Activated CD4-positive, alpha-beta memory T cell treated with anti-CD3 and anti-CD28 coated beads for 36 hours (primary cell): Measurements from ENCODE around the gene OCIAD1. TPM values are rescaled to one million over a fixed set of nuclear protein-coding genes. Genes with fewer than 3 reads are reported as not detected.
"Not testable (repeated sequence)": the region's sequence is repeated elsewhere in the genome, so short reads cannot be mapped to it uniquely, and the experiment has no call there.

Source experiments
- CTCF ChIA-PET: fragments of 350-600 bp; sonication (Branson Sonifier 250); formaldehyde crosslinking; loops from one replicate; lab custom pipeline; 2021; ENCODE audit warnings: antibody characterized with exemption, inconsistent platforms; lab: Charles Lee
- POLR2A ChIA-PET: fragments of 350-600 bp; sonication (Branson Sonifier 250); formaldehyde crosslinking; loops from one replicate; lab custom pipeline; 2021; ENCODE audit warnings: antibody characterized with exemption; lab: Charles Lee
- DNase-seq: peaks from one replicate; pipeline ENCODE4 v3.0.0-alpha.2; 2020
- H3K27ac Mint-ChIP-seq: one replicate; pipeline ENCODE4 v1.8.0; 2021; ENCODE audit warnings: mixed read lengths
- H3K27me3 Mint-ChIP-seq: one replicate; pipeline ENCODE4 v1.8.0; 2021; ENCODE audit warnings: mixed read lengths
- H3K36me3 Mint-ChIP-seq: one replicate; pipeline ENCODE4 v1.8.0; 2021; ENCODE audit warnings: mixed read lengths
- H3K4me1 Mint-ChIP-seq: one replicate; pipeline ENCODE4 v1.8.0; 2021; ENCODE audit warnings: low read depth, mixed read lengths
- H3K4me3 Mint-ChIP-seq: one replicate; pipeline ENCODE4 v1.8.0; 2021; ENCODE audit warnings: mild to moderate bottlenecking, mixed read lengths
- H3K9me3 Mint-ChIP-seq: one replicate; pipeline ENCODE4 v1.8.0; 2021; ENCODE audit warnings: mixed read lengths
- intact Hi-C: fragments of 100-400 bp; cut with micrococcal nuclease; formaldehyde crosslinking; loops from one replicate; pipeline ENCODE4 v1.15.1; 2023
- total RNA-seq, 2 experiments: library from RNA; stranded (reverse); gene quantifications; one replicate each; pipeline ENCODE4 v1.2.3, GENCODE V29; 2021

Gene OCIAD1
- total RNA-seq, 2 experiments from 2014 or later: 100 to 107 TPM

DNA sequence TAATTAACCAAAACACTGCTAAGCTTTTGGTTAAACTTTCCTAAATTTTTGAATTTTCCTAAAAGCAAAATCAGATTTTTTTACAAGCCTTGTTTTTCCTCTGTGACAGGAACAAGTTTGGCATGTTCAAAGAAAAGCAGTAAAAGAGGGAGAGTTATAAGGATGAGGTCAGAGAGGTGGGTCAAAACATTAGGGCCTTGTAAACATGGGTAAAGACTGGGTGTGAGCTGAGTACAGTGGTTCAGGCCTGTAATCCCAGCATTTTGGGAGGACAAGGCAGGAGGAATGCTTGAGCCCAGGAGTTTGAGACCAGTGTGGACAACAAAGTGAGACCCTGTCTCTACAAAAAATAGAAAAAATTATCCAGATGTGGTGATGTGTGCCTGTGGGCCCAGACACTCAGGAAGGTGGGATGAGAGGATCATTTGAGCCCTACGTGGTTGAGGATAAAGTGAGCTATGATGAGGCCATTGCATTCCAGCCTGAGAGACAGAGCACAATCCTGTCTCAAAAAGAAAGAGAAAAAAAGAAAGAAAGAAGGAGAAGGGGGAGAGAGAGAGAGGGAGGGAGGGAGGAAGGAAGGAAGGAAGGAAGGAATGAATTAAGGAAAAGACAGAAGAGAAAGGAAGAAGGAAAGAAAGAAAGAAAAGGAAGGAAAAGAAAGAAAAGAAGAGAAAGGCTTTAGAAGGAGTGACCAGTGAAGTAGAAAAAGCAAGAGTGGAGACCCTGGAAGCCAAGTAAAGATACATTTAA, 33.8 kb upstream of the OCIAD1 start:
- no peak overlapping the region for H3K27ac Mint-ChIP-seq
- CTCF ChIA-PET: no interaction called here
- intact Hi-C loops: no loop called here

GRCh38 chr4:48798117-48798516, 32.8 kb upstream of the OCIAD1 start:
- Mint-ChIP-seq H3K4me1 (peaks cover 6% of the 10 kb centered on the region), H3K27ac (no peak overlapping the region), H3K27me3 (peaks cover 2% of the 10 kb centered on the region), H3K9me3 (no peaks in the 10 kb centered on the region), H3K4me3 (no peak overlapping the region), H3K36me3 (no peaks in the 10 kb centered on the region)
- no peak for DNase-seq
- POLR2A ChIA-PET: no interaction called here
- CTCF ChIA-PET: no interaction called here
- intact Hi-C loops: no loop called here

More for the DNA sequence above, 33.8 kb upstream of the OCIAD1 start:
- Mint-ChIP-seq H3K9me3 (no peaks in the 10 kb centered on the region), H3K27me3 (peaks cover 2% of the 10 kb centered on the region), H3K4me3 (no peak overlapping the region), H3K4me1 (peaks cover 12% of the 10 kb centered on the region), H3K36me3 (no peaks in the 10 kb centered on the region)
- POLR2A ChIA-PET: no interaction called here
- no peak for DNase-seq

DNA sequence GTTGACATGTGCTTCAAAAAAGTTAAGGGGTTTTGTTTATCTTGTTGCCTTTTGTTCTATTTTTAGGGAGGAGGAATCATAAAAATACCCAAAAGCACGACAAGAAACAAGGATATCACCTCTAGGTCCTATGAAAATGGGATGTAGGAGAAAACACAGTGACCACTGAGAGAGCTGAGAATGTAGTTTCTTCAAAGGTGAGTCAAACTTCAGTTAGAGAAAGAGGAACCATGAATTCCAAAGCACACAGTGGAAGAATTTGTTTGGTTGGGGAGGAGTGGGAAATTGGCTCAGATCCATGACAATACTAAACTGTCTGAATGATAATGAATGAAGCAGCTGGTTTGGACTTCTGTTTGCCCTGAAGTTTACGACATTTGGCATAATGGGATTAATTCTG, 31.7 kb upstream of the OCIAD1 start:
- no peak for DNase-seq
- Mint-ChIP-seq H3K27me3 (peaks cover 2% of the 10 kb centered on the region), H3K27ac (no peak overlapping the region), H3K4me1 (peaks cover 4% of the 10 kb centered on the region), H3K4me3 (no peak overlapping the region), H3K9me3 (no peaks in the 10 kb centered on the region), H3K36me3 (no peaks in the 10 kb centered on the region)
- ChIA-PET CTCF (interaction anchor here (0.8 kb wide), 1 partner anchor 132 kb away, joined by 3 read pairs; no protein-coding TSS in a partner anchor), POLR2A (no interaction called here)
- intact Hi-C loops: no loop called here

- H3K27me3 Mint-ChIP-seq, H3K4me1 Mint-ChIP-seq, H3K4me3 Mint-ChIP-seq, H3K9me3 Mint-ChIP-seq, H3K27ac Mint-ChIP-seq, H3K36me3 Mint-ChIP-seq, DNase-seq, intact Hi-C loops, POLR2A ChIA-PET, CTCF ChIA-PET: not testable (repeated sequence)
Measured at GRCh38 chr4:48800155-48800554, 30.7 kb upstream of the OCIAD1 start.

DNA sequence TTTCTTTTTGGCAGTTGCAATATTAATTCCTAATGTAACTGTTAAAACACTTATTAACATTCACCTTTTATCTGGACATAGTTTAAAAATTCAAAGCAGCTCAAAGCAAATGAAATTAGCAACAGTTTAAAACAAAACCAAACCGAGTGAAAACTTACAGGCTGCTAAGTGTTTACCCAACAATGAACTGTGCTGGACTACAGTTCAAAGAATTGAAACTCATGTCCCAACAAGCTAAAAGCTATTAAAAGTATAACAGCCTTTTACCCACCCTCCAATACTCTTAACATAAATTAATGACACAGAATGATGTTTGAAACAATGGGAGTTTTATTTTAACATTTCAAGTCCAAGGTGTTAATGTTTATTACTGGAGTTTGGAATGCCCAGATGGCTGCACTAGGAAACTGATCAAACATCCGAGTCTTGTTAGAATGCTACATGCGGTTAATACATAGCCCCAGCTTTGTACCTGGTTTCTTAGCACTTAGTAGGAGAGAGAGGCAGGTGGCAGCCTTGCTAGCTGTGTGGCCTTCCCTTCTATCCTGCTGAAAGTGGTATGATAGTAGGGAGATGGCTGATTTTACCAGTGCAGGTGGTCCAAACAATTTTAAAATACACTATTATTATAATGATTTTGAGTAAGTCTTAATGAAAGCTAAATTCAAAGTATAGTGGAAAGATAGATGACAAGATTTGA, 29.7 kb upstream of the OCIAD1 start:
- no peak overlapping the region for H3K4me3 Mint-ChIP-seq
- no peaks in the 10 kb centered on the region for H3K9me3 Mint-ChIP-seq
- no peak overlapping the region for H3K27ac Mint-ChIP-seq
- CTCF ChIA-PET: no interaction called here
- peaks cover 4% of the 10 kb centered on the region for H3K4me1 Mint-ChIP-seq
- no peak for DNase-seq
- H3K36me3 Mint-ChIP-seq: no peaks in the 10 kb centered on the region
- intact Hi-C loops: no loop called here
- POLR2A ChIA-PET: no interaction called here
- peaks cover 2% of the 10 kb centered on the region for H3K27me3 Mint-ChIP-seq

- ChIA-PET POLR2A (no interaction called here), CTCF (interaction anchor here (1.2 kb wide), 1 partner anchor 226 kb away, joined by 3 read pairs; no protein-coding TSS in a partner anchor)
- Mint-ChIP-seq H3K27ac (no peak overlapping the region), H3K9me3 (no peaks in the 10 kb centered on the region), H3K4me1 (peaks cover 4% of the 10 kb centered on the region), H3K27me3 (no peaks in the 10 kb centered on the region), H3K4me3 (no peak overlapping the region), H3K36me3 (no peaks in the 10 kb centered on the region)
- DNase-seq: no peak
- intact Hi-C loops: no loop called here
Measured at GRCh38 chr4:48804584-48805301, 26.1 kb upstream of the OCIAD1 start.

DNA sequence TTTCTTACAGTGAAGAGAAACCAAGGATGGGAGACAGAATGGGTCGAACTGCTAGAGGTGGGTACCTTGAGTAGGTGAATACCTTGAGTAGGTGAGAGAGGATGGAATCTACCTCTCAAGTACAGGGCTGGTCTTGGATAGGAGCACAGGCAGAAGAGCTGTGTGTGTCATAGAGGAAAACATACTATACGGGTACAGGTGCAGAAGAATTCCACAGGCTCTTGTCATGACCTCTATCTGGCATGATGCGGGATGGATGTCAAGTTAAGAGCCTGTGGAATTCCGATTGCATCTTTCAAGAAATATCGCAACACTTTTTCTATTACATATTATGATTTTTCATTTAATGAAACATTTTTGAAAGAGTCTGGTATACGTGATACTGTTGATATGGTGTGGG, 18.0 kb upstream of the OCIAD1 start:
- ChIA-PET POLR2A (no interaction called here), CTCF (interaction anchor here (1.3 kb wide), 1 partner anchor 234 kb away, joined by 3 read pairs; no protein-coding TSS in a partner anchor)
- H3K9me3 Mint-ChIP-seq: no peaks in the 10 kb centered on the region
- no peak overlapping the region for H3K4me3 Mint-ChIP-seq
- H3K4me1 Mint-ChIP-seq: no peaks in the 10 kb centered on the region
- H3K27ac Mint-ChIP-seq: no peak overlapping the region
- H3K27me3 Mint-ChIP-seq: peaks cover 3% of the 10 kb centered on the region
- H3K36me3 Mint-ChIP-seq: no peaks in the 10 kb centered on the region
- no peak for DNase-seq
- intact Hi-C loops: no loop called here

DNA sequence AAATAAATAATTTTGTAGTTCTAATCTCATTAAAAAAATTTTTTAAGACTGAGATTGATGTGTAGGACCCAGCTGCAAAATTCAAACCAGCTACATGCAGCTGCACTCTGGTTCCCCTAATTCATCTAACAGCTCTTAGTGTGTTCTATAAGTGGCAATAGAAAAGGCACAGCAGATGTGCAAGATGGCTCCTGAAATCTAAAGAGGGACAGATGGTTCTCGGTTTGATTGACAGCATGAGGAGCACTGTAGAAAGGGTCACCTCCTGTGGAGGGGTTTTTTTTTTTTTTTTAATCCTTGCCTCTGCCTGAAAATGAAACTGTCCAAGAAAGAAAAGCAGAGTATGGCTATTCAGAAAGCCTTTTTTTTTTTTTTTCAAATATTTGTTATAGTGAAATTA, 16.9 kb upstream of the OCIAD1 start:
- POLR2A ChIA-PET: no interaction called here
- Mint-ChIP-seq H3K4me3 (no peak overlapping the region), H3K27me3 (peaks cover 4% of the 10 kb centered on the region), H3K36me3 (no peaks in the 10 kb centered on the region), H3K9me3 (no peaks in the 10 kb centered on the region), H3K27ac (no peak overlapping the region), H3K4me1 (no peaks in the 10 kb centered on the region)
- DNase-seq: no peak
- CTCF ChIA-PET: interaction anchor here (1.3 kb wide), 1 partner anchor 235 kb away, joined by 3 read pairs; no protein-coding TSS in a partner anchor
- intact Hi-C loops: no loop called here

GRCh38 chr4:48815483-48815882, 15.4 kb upstream of the OCIAD1 start:
- H3K36me3 Mint-ChIP-seq: no peaks in the 10 kb centered on the region
- H3K27ac Mint-ChIP-seq: no peak overlapping the region
- no peaks in the 10 kb centered on the region for H3K9me3 Mint-ChIP-seq
- no peak for DNase-seq
- CTCF ChIA-PET: no interaction called here
- intact Hi-C loops: no loop called here
- H3K4me3 Mint-ChIP-seq: no peak overlapping the region
- POLR2A ChIA-PET: no interaction called here
- H3K27me3 Mint-ChIP-seq: peaks cover 4% of the 10 kb centered on the region
- H3K4me1 Mint-ChIP-seq: no peaks in the 10 kb centered on the region

GRCh38 chr4:48816297-48816696, 14.6 kb upstream of the OCIAD1 start:
- intact Hi-C loops, H3K4me3 Mint-ChIP-seq, CTCF ChIA-PET, H3K36me3 Mint-ChIP-seq, H3K9me3 Mint-ChIP-seq, POLR2A ChIA-PET, DNase-seq, H3K27me3 Mint-ChIP-seq, H3K4me1 Mint-ChIP-seq, H3K27ac Mint-ChIP-seq: not testable (repeated sequence)

GRCh38 chr4:48816971-48817370, 13.9 kb upstream of the OCIAD1 start:
- intact Hi-C loops: no loop called here
- POLR2A ChIA-PET: no interaction called here
- H3K4me1 Mint-ChIP-seq: no peaks in the 10 kb centered on the region
- H3K27ac Mint-ChIP-seq: no peak overlapping the region
- peaks cover 3% of the 10 kb centered on the region for H3K27me3 Mint-ChIP-seq
- no peak for DNase-seq
- H3K9me3 Mint-ChIP-seq: peaks cover 5% of the 10 kb centered on the region
- H3K4me3 Mint-ChIP-seq: no peak overlapping the region
- CTCF ChIA-PET: no interaction called here
- H3K36me3 Mint-ChIP-seq: no peaks in the 10 kb centered on the region

DNA sequence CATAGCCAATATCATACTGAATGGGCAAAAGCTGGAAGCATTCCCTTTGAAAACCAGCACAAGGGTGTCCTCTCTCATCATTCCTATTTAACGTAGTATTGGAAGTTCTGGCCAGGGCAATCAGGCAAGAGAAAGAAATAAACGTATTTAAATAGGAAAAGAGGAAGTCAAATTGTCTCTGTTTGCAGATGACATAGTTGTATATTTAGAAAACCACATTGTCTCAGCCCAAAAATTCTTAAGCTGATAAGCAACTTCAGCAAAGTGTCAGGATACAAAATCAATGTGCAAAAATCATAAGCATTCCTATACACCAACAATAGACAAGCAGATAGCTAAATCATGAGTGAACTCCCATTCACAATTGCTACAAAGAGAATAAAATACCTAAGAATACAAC, 9.5 kb upstream of the OCIAD1 start:
- H3K4me3 Mint-ChIP-seq, DNase-seq, H3K9me3 Mint-ChIP-seq, H3K36me3 Mint-ChIP-seq, H3K27me3 Mint-ChIP-seq, H3K4me1 Mint-ChIP-seq, H3K27ac Mint-ChIP-seq, POLR2A ChIA-PET, CTCF ChIA-PET, intact Hi-C loops: not testable (repeated sequence)
